Activated B cell treated with CpG ODN at 0.5 μM for 24 hours (primary cell): ENCODE data around the gene CST4. TPM values are rescaled to one million over a fixed set of nuclear protein-coding genes. Genes with fewer than 3 reads are reported as not detected.

ENCODE experiments used
- ATAC-seq: fragments of 200-7000 bp; cut with Tn5 transposase; one replicate; pipeline ENCODE4 v1.10.0; 2021; ENCODE audit warnings: low read depth, mild to moderate bottlenecking, moderate library complexity
- CTCF ChIA-PET: fragments of 350-600 bp; sonication (Branson Sonifier 250); formaldehyde crosslinking; loops from one replicate; lab custom pipeline; 2021; ENCODE audit warnings: antibody characterized with exemption; lab: Charles Lee
- POLR2A ChIA-PET: fragments of 350-600 bp; sonication (Branson Sonifier 250); formaldehyde crosslinking; loops from one replicate; lab custom pipeline; 2021; ENCODE audit warnings: antibody characterized with exemption; lab: Charles Lee
- DNase-seq: peaks from one replicate; pipeline ENCODE4 v3.0.0; 2022
- H3K27ac Mint-ChIP-seq: one replicate; pipeline ENCODE4 v1.8.0; 2020; ENCODE audit warnings: mixed read lengths
- H3K27me3 Mint-ChIP-seq: one replicate; pipeline ENCODE4 v1.8.0; 2021; ENCODE audit warnings: mixed read lengths
- H3K36me3 Mint-ChIP-seq: one replicate; pipeline ENCODE4 v1.8.0; 2021; ENCODE audit warnings: low read depth, mixed read lengths
- H3K4me1 Mint-ChIP-seq: one replicate; pipeline ENCODE4 v1.8.0; 2021; ENCODE audit warnings: mixed read lengths
- H3K4me3 Mint-ChIP-seq: one replicate; pipeline ENCODE4 v1.8.0; 2020; ENCODE audit warnings: mild to moderate bottlenecking, mixed read lengths
- H3K9me3 Mint-ChIP-seq: one replicate; pipeline ENCODE4 v1.8.0; 2020; ENCODE audit warnings: mixed read lengths
- CTCF ChIP-seq: fragments of 200-600 bp; IDR thresholded peaks from one replicate; pipeline ENCODE4 v1.8.0; 2022; ENCODE audit warnings: antibody characterized with exemption, mild to moderate bottlenecking
- intact Hi-C: fragments of 100-400 bp; cut with micrococcal nuclease; formaldehyde crosslinking; loops from one replicate; pipeline ENCODE4 v1.15.1; 2024
- total RNA-seq: library from RNA; stranded (reverse); gene quantifications from 2 replicates; pipeline ENCODE4 v1.2.3, GENCODE V29; 2022

Gene CST4
- total RNA-seq, 1 donor from 2014 or later: not detected

- no peak for TF ChIP-seq CTCF
- ATAC-seq: no peak
- Mint-ChIP-seq H3K27me3 (peaks cover 22% of the 10 kb centered on the region), H3K27ac (no peak overlapping the region), H3K4me3 (no peak overlapping the region), H3K9me3 (no peaks in the 10 kb centered on the region), H3K36me3 (no peaks in the 10 kb centered on the region), H3K4me1 (peaks cover 10% of the 10 kb centered on the region)
- intact Hi-C loops: no loop called here
- ChIA-PET CTCF (no interaction called here), POLR2A (no interaction called here)
- no peak for DNase-seq
Measured at GRCh38 chr20:23640018-23640601, 48.7 kb downstream of the CST4 start.

- no peak for DNase-seq
- Mint-ChIP-seq H3K36me3 (no peaks in the 10 kb centered on the region), H3K4me3 (no peak overlapping the region), H3K4me1 (peaks cover 10% of the 10 kb centered on the region), H3K9me3 (no peaks in the 10 kb centered on the region), H3K27ac (no peak overlapping the region), H3K27me3 (peaks cover 22% of the 10 kb centered on the region)
- ChIA-PET POLR2A (no interaction called here), CTCF (no interaction called here)
- intact Hi-C loops: no loop called here
- ATAC-seq: no peak
- TF ChIP-seq CTCF: no peak
Measured at GRCh38 chr20:23639490-23639958, 49.3 kb downstream of the CST4 start.

GRCh38 chr20:23638309-23638708, 50.5 kb downstream of the CST4 start:
- Mint-ChIP-seq H3K27me3 (peaks cover 22% of the 10 kb centered on the region), H3K4me1 (peaks cover 8% of the 10 kb centered on the region), H3K9me3 (no peaks in the 10 kb centered on the region), H3K4me3 (no peak overlapping the region), H3K27ac (no peak overlapping the region), H3K36me3 (no peaks in the 10 kb centered on the region)
- DNase-seq (no peak), ATAC-seq (no peak)
- no peak for TF ChIP-seq CTCF
- CTCF ChIA-PET: no interaction called here
- POLR2A ChIA-PET: no interaction called here
- intact Hi-C loops: no loop called here

- ATAC-seq: no peak
- Mint-ChIP-seq H3K4me3 (no peak within 1 kb of the TSS), H3K27me3 (peaks cover 22% of the 10 kb centered on the region), H3K4me1 (peaks cover 8% of the 10 kb centered on the region), H3K9me3 (no peaks in the 10 kb centered on the region), H3K27ac (no peak within 1 kb of the TSS), H3K36me3 (no peaks in the 10 kb centered on the region)
- DNase-seq: no peak
- ChIA-PET CTCF (no interaction called here), POLR2A (no interaction called here)
- intact Hi-C loops: no loop called here
- no peak for TF ChIP-seq CTCF
Measured at GRCh38 chr20:23637282-23638221, 51.3 kb downstream of the CST4 start, which contains the start of gene CST3. Gene CST3 (minus strand): TSS chr20:23637955. CDS start chr20:23637862, 93 bp downstream.

- H3K4me1 Mint-ChIP-seq: peaks cover 8% of the 10 kb centered on the region
- DNase-seq (no peak), ATAC-seq (no peak)
- H3K4me3 Mint-ChIP-seq: no peak overlapping the region
- no peaks in the 10 kb centered on the region for H3K9me3 Mint-ChIP-seq
- intact Hi-C loops: no loop called here
- H3K36me3 Mint-ChIP-seq: no peaks in the 10 kb centered on the region
- POLR2A ChIA-PET: no interaction called here
- H3K27ac Mint-ChIP-seq: no peak overlapping the region
- CTCF ChIA-PET: no interaction called here
- no peak for TF ChIP-seq CTCF
- peaks cover 22% of the 10 kb centered on the region for H3K27me3 Mint-ChIP-seq
Measured at GRCh38 chr20:23636908-23637281, 51.9 kb downstream of the CST4 start.
